Measurements from ENCODE around the gene EFS. TPM values are rescaled to one million over a fixed set of nuclear protein-coding genes. Genes with fewer than 3 reads are reported as not detected.

Gene EFS
- not detected for polyA plus RNA-seq (2012; ENCODE audit: insufficient read depth, insufficient read length)

- DNase-seq (ENCODE audit: low read depth, low spot score), result no peak
- H3K4me3 ChIP-seq (ENCODE audit: low read length), result no peak within 1 kb of the TSS
These were observed at the start of gene EFS for GRCh38 chr14:23365036-23365731. EFS (minus strand) TSS chr14:23365172; CDS start chr14:23365025, 147 bp downstream.

- H3K4me3 ChIP-seq (ENCODE audit: low read length), result no peak overlapping the region
- DNase-seq (ENCODE audit: low read depth, low spot score), result no peak
These were observed 49.3 kb upstream of the EFS start for GRCh38 chr14:23414254-23414653.

- no peak for DNase-seq (ENCODE audit: low read depth, low spot score)
- no peak overlapping the region for H3K4me3 ChIP-seq (ENCODE audit: low read length)
These were observed 48.7 kb upstream of the EFS start for GRCh38 chr14:23413681-23414080.

GRCh38 chr14:23411563-23412525, 46.9 kb upstream of the EFS start:
- H3K4me3 ChIP-seq (ENCODE audit: low read length), result no peak overlapping the region
- DNase-seq (ENCODE audit: low read depth, low spot score), result no peak

GRCh38 chr14:23409966-23410635, 45.1 kb upstream of the EFS start:
- no peak for DNase-seq (ENCODE audit: low read depth, low spot score)
- no peak overlapping the region for H3K4me3 ChIP-seq (ENCODE audit: low read length)

GRCh38 chr14:23409475-23409874, 44.5 kb upstream of the EFS start:
- no peak overlapping the region for H3K4me3 ChIP-seq (ENCODE audit: low read length)
- DNase-seq (ENCODE audit: low read depth, low spot score), result no peak

GRCh38 chr14:23408307-23408630, 43.3 kb upstream of the EFS start:
- DNase-seq (ENCODE audit: low read depth, low spot score), result no peak
- no peak overlapping the region for H3K4me3 ChIP-seq (ENCODE audit: low read length)

GRCh38 chr14:23407516-23408306, 42.7 kb upstream of the EFS start, which contains the start of gene MYH6:
MYH6 (minus strand) TSS chr14:23408273; CDS start chr14:23407223, 1,050 bp downstream.
- DNase-seq (ENCODE audit: low read depth, low spot score), result no peak
- H3K4me3 ChIP-seq (ENCODE audit: low read length), result no peak within 1 kb of the TSS

- H3K4me3 ChIP-seq (ENCODE audit: low read length), result no peak overlapping the region
- no peak for DNase-seq (ENCODE audit: low read depth, low spot score)
These were observed 41.9 kb upstream of the EFS start for GRCh38 chr14:23406725-23407355.

- no peak for DNase-seq (ENCODE audit: low read depth, low spot score)
- no peak overlapping the region for H3K4me3 ChIP-seq (ENCODE audit: low read length)
These were observed 41.3 kb upstream of the EFS start for GRCh38 chr14:23406244-23406643.

GRCh38 chr14:23405516-23406025, 40.6 kb upstream of the EFS start:
- H3K4me3 ChIP-seq (ENCODE audit: low read length), result no peak overlapping the region
- no peak for DNase-seq (ENCODE audit: low read depth, low spot score)

- no peak for DNase-seq (ENCODE audit: low read depth, low spot score)
- H3K4me3 ChIP-seq (ENCODE audit: low read length), result no peak overlapping the region
These were observed 40.1 kb upstream of the EFS start for GRCh38 chr14:23405096-23405495.

GRCh38 chr14:23404331-23404900, 39.4 kb upstream of the EFS start:
- no peak for DNase-seq (ENCODE audit: low read depth, low spot score)
- no peak overlapping the region for H3K4me3 ChIP-seq (ENCODE audit: low read length)

- no peak for DNase-seq (ENCODE audit: low read depth, low spot score)
These were observed 38.9 kb upstream of the EFS start for GRCh38 chr14:23403908-23404307.

GRCh38 chr14:23403139-23403438, 38.1 kb upstream of the EFS start:
- H3K4me3 ChIP-seq (ENCODE audit: low read length), result no peak overlapping the region
- DNase-seq (ENCODE audit: low read depth, low spot score), result no peak

More at GRCh38 chr14:23403908-23404307, 38.9 kb upstream of the EFS start:
- H3K4me3 ChIP-seq (ENCODE audit: low read length), result no peak overlapping the region

- no peak overlapping the region for H3K4me3 ChIP-seq (ENCODE audit: low read length)
- no peak for DNase-seq (ENCODE audit: low read depth, low spot score)
These were observed 37.5 kb upstream of the EFS start for GRCh38 chr14:23402296-23403138.

- no peak for DNase-seq (ENCODE audit: low read depth, low spot score)
- H3K4me3 ChIP-seq (ENCODE audit: low read length), result no peak overlapping the region
These were observed 36.3 kb upstream of the EFS start for GRCh38 chr14:23401291-23401690.

Measured in Jurkat, Clone E6-1 (cell line).